Progenitor cell of endocrine pancreas (in vitro differentiated cells): ENCODE data around the gene USP31. TPM values are rescaled to one million over a fixed set of nuclear protein-coding genes. Genes with fewer than 3 reads are reported as not detected.

ENCODE experiments used
- DNase-seq: peaks from one replicate; pipeline ENCODE4 v3.0.0; 2021; ENCODE audit warnings: low spot score; ENCODE audit not compliant: unreplicated experiment
- H3K27ac Mint-ChIP-seq: 2 replicates; pipeline ENCODE4 v1.8.0; 2021; ENCODE audit warnings: mild to moderate bottlenecking, moderate library complexity, mixed read lengths
- H3K27me3 Mint-ChIP-seq: 2 replicates; pipeline ENCODE4 v1.8.0; 2021; ENCODE audit warnings: mixed read lengths
- H3K36me3 Mint-ChIP-seq: 2 replicates; pipeline ENCODE4 v1.8.0; 2022; ENCODE audit warnings: mixed read lengths; ENCODE audit not compliant: insufficient read depth
- H3K4me1 Mint-ChIP-seq: 2 replicates; pipeline ENCODE4 v1.8.0; 2021; ENCODE audit warnings: low read depth, mixed read lengths
- H3K4me3 Mint-ChIP-seq: 2 replicates; pipeline ENCODE4 v1.8.0; 2021; ENCODE audit warnings: low read depth, mild to moderate bottlenecking, moderate library complexity, mixed read lengths
- H3K9me3 Mint-ChIP-seq: 2 replicates; pipeline ENCODE4 v1.8.0; 2021; ENCODE audit warnings: low read depth, mixed read lengths
- total RNA-seq: library from RNA; stranded (reverse); gene quantifications from 2 replicates; pipeline ENCODE4 v1.2.1, GENCODE V29; 2021
- TF ChIP-seq, protein P1 (sequence below): fragments of 200-600 bp; sonication (generic); IDR thresholded peaks from one replicate; pipeline ENCODE4 v1.5.0; 2021; ENCODE audit warnings: antibody characterized with exemption, mild to moderate bottlenecking; ENCODE audit not compliant: unreplicated experiment

The USP31 gene
- total RNA-seq, 1 donor from 2014 or later = 10.5 TPM

DNA sequence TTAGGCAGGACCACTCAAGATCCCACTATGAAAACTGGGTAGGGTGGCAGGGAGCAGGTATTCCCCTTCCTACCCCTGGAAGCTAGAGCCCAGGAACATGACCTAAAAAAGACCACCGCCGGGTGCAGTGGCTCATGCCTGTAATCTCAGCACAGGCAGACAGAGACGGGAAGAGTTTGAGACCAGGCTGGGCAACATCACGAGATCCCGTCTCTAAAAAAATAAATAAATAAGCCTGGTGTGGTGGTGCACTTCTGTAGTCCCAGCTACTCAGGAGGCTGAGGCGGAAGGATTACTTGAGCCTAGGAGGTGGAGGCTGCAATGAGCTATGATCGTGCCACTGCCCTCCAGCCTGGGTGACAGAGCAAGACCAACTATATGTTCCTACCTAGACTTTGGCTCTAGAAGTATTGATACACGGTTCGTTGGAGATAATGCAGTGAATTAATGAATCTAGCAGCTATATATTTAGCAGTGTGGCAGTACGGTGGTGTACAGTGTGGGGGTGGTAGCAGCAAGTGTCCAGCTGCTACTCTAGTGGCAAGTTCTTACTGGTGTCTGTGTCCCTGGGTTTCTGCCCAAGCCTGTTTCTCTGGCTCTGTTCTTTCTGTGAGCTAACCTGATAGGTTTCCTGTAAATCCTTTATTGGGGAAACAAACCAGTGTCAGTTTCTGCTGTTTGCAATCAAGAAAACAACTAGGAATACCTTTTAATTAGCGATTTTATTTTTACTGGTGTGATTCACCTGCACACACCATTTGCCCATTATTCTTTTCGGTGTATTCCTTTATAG, 3.3 kb upstream of the USP31 start:
- TF ChIP-seq, protein P1, sequence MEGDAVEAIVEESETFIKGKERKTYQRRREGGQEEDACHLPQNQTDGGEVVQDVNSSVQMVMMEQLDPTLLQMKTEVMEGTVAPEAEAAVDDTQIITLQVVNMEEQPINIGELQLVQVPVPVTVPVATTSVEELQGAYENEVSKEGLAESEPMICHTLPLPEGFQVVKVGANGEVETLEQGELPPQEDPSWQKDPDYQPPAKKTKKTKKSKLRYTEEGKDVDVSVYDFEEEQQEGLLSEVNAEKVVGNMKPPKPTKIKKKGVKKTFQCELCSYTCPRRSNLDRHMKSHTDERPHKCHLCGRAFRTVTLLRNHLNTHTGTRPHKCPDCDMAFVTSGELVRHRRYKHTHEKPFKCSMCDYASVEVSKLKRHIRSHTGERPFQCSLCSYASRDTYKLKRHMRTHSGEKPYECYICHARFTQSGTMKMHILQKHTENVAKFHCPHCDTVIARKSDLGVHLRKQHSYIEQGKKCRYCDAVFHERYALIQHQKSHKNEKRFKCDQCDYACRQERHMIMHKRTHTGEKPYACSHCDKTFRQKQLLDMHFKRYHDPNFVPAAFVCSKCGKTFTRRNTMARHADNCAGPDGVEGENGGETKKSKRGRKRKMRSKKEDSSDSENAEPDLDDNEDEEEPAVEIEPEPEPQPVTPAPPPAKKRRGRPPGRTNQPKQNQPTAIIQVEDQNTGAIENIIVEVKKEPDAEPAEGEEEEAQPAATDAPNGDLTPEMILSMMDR = no peak
- DNase-seq = no peak
- Mint-ChIP-seq H3K4me3 (no peak overlapping the region), H3K4me1 (peaks cover 5% of the 10 kb centered on the region), H3K27me3 (peaks cover 45% of the 10 kb centered on the region), H3K36me3 (no peaks in the 10 kb centered on the region), H3K27ac (no peak overlapping the region), H3K9me3 (no peaks in the 10 kb centered on the region)

DNA sequence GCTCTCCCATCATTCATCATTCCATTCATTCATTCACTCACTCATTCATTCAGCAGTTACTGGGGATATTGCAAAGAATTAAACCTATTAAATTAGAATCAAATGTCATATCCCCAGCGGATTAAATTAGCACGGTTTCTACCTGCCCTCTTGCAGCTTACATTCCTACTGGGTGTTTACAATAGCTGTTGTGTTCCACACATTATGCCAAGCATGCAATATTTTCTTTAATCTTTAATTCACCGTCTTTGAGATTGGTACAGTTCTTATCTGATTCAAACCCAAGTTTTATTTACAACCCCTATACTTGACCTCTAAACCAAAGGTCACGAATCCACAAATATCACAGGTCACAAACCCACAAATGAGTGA, 727 bp upstream of the USP31 start:
- Mint-ChIP-seq H3K4me3 (peak overlapping the region; percentile 80), H3K27me3 (peaks cover 28% of the 10 kb centered on the region), H3K36me3 (no peaks in the 10 kb centered on the region), H3K27ac (no peak overlapping the region), H3K9me3 (no peaks in the 10 kb centered on the region), H3K4me1 (peaks cover 8% of the 10 kb centered on the region)
- TF ChIP-seq, protein P1 = no peak
- DNase-seq = no peak

DNA sequence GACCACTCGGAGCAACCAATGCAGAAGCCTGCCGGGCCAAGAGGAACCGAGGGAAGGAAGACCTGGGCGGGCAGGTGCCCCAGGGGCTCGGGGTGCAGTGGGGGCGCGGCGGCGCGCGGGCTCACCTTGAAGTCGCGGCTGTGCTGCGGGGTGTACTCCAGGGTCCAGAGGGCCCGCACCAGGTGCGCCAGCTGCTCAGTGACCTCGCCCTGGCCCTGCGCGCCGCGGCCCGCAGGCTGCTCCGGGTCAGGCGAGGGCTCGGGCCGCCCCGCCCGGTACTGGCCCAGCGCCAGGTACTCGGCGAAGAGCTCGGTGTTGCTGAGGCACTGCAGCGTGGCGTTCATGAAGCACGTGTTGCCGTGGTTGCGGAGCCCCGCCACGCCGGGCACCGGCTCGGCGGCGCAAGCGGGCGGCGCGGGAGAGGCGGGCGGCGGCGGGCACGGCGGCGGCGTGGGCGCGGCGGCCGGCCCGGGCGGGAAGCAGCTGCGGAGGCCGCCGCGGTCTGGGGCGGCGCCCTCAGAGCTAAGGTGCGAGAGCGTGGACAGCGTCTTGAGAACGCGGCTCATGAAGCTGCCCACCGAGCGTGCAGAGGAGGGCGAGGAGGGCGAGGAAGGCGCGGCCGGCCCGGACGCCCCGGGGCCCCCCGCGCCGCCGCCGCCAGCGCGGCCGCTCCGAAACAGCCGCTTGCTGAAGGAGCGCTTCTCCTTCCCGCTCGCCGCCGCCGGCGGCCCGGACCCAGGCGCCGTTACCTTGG, 562 bp downstream of the USP31 start:
- TF ChIP-seq, protein P1 = no peak
- Mint-ChIP-seq H3K36me3 (no peaks in the 10 kb centered on the region), H3K27me3 (peaks cover 26% of the 10 kb centered on the region), H3K9me3 (no peaks in the 10 kb centered on the region), H3K4me3 (peak overlapping the region; percentile 87), H3K27ac (peak overlapping the region; percentile 85), H3K4me1 (peaks cover 8% of the 10 kb centered on the region)
- peak; percentile 10 for DNase-seq

DNA sequence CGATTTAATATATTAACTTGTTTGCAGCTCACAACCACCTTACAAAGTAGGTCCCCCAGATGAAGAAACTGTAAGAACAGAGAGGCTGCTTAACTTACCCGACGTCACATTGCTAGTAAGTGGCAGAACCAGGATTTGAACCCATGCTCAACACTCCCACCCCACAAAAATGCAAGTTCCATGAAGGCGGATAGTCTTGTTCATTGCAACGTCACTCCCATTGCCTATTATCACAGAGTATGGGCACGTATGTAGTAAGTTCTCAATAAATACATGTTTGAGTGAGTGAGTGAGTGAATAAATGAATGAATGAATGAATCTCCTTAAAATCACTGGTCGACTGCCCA, 1.1 kb downstream of the USP31 start:
- Mint-ChIP-seq H3K27me3 (peaks cover 26% of the 10 kb centered on the region), H3K9me3 (no peaks in the 10 kb centered on the region), H3K36me3 (no peaks in the 10 kb centered on the region), H3K4me1 (peaks cover 8% of the 10 kb centered on the region), H3K4me3 (peak overlapping the region; percentile 87), H3K27ac (peak overlapping the region; percentile 85)
- TF ChIP-seq, protein P1 = no peak
- DNase-seq = no peak

DNA sequence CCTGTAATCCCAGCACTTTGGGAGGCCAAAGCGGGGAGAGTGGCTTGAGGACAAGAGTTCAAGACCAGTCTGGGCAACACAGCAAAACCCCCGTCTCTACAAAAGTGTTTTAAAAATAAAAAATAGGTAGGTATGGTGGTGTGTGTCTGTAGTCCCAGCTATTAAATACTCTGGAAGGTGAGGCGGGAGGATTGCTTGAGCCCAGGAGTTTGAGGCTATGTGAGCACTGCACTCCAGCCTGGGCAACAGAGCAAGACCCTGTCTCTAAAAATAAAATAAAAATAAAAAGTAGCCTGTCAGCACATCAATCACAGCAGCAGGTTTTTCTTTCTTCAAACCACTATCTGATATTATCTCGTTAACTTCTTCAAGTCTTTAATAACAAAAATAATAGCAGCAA, 1.6 kb downstream of the USP31 start:
- no peak for DNase-seq
- no peaks in the 10 kb centered on the region for H3K9me3 Mint-ChIP-seq
- peaks cover 23% of the 10 kb centered on the region for H3K27me3 Mint-ChIP-seq
- H3K36me3 Mint-ChIP-seq = no peaks in the 10 kb centered on the region
- H3K4me3 Mint-ChIP-seq = peak overlapping the region; percentile 87
- H3K4me1 Mint-ChIP-seq = peaks cover 10% of the 10 kb centered on the region
- H3K27ac Mint-ChIP-seq = no peak overlapping the region
- TF ChIP-seq, protein P1 = no peak
